ENCODE measurements around the gene KCNG1.

DNA sequence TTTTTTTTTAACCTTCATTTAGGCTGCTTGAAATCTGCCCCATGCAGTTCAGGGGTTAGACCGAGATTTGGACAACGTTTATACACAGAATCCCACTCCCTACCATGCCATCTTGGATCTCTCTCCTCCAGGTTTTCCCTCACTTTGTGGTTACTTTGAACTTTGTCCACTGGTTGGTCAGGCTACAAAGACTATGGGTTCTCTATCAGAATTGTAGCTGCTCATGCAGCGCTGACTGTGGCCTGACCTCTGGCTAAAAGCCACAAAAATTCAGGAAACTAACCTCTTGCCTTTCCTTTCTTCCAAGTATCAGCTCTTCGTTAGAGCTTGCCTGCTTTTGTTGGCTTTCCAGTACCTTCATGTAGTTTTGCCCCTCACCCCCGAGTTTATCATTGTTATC is 44.9 kb upstream of the KCNG1 start:
- TF ChIP-seq, protein P1, sequence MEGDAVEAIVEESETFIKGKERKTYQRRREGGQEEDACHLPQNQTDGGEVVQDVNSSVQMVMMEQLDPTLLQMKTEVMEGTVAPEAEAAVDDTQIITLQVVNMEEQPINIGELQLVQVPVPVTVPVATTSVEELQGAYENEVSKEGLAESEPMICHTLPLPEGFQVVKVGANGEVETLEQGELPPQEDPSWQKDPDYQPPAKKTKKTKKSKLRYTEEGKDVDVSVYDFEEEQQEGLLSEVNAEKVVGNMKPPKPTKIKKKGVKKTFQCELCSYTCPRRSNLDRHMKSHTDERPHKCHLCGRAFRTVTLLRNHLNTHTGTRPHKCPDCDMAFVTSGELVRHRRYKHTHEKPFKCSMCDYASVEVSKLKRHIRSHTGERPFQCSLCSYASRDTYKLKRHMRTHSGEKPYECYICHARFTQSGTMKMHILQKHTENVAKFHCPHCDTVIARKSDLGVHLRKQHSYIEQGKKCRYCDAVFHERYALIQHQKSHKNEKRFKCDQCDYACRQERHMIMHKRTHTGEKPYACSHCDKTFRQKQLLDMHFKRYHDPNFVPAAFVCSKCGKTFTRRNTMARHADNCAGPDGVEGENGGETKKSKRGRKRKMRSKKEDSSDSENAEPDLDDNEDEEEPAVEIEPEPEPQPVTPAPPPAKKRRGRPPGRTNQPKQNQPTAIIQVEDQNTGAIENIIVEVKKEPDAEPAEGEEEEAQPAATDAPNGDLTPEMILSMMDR (IDR thresholded peaks at IDR 0.05) = no peak
- no peak for TF ChIP-seq POLR2A (IDR thresholded peaks at IDR 0.05)

Measured in heart left ventricle (tissue), 13 donors.